HG03175 (cell line): ENCODE results near the gene ADAMTSL3.

Experiments used
- ATAC-seq: cut with Tn5 transposase; IDR thresholded peaks from one replicate; pipeline ENCODE4 v1.9.1; 2021; ENCODE audit warnings: mild to moderate bottlenecking, moderate library complexity; ENCODE audit not compliant: unreplicated experiment

Gene ADAMTSL3

DNA sequence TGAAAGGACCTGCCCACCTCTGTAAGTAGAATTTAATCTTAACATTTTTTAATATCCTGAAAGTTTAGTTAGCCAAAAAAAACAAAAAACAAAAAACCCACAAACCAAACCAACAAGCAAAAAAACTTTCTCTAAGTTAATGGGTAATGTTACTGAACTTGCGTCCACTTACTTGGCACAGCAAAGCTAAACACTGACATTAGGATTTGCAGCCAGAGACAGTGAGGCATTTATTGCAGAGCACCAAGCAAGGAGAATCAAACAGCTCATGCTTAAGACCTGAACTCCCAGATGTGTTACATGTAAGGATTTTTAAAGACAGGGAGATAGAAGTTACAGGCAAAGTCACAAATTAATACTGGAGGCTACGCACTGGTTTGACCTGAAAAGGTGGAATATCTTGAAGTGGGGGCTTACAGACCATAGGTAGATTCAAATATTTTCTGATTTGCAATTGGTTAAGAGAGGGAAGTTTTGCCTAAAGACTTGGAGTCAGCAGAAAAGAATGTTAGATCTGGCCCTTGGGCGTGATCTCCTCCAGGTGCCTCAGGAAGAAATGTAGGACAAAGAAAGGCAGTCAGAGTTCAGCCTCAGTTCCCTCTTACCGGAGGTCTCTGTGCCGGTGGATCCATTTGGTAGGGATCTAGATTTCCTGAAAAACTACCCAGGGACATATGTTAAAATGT lies 205.0 kb downstream of the ADAMTSL3 start:
- ATAC-seq, result no peak

DNA sequence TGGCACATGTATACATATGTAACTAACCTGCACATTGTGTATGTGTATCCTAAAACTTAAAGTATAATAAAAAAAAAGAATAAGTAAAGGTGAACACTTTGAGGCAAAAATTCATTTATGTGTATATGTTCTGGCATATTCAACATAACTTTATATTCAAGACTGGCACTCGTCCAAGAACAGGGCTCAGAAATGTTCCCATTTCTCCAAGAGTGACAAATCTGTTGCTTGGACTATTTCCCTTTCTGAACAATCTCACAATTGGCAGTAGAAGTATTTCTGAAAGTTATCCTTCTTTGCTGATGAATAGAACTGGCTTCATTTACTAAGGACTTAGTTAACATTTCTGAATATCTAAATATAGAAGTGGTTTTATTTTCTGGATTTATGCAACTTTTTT lies 212.8 kb downstream of the ADAMTSL3 start:
- ATAC-seq, result no peak

DNA sequence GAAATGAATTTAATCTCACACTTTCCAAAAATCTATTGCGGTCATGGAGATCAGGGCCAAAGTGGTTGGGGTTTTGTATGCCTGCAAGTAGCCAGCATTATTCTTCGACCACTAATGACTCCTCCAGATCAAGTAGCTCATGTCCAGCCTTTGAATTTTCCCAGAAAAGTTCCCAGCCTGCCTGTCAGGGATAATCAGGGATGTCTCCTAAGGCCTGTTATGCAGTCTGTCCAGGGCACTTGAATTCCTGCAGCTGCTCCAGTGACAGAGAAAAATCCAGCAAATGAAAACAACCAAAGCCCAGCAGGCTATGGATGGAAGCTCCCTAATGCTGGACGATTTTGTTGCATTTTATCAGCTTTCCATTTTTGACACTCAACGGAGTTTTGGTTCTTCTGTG lies 215.4 kb downstream of the ADAMTSL3 start:
- no peak for ATAC-seq

DNA sequence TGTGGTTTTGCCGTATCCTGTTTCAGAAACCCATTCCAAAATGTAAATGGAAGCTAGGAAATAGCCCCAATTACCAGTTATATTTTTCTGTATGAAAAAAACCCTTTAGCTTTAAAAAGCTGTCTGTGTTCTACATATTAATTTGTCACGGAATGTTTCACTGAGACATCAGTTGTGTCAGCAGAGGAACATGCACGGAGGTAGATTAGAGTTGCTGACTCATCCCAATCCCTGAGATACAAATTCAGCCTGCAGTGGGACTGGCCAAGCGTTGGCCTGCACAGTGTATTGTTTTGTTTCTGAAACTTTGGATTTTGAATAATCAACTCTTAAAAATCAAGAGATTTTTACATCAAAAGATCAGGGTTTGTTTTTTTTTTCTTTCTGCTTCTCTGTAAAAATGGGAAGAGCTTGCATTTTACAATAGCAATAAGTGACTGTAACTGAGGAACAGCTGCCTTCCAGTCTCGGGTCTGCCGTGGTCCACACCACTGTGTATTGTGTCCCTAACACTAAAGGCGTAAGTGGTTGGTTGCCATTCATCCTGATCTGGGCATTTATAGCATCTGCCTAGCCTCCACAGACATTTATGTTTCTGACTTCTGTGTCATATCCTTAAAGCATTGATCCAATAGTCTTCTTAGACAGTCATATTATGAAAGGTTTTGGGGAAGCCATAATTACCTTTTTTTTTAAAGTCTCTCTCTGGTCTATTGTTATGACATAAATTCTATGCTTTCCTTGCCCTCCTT lies 218.1 kb downstream of the ADAMTSL3 start:
- no peak for ATAC-seq

DNA sequence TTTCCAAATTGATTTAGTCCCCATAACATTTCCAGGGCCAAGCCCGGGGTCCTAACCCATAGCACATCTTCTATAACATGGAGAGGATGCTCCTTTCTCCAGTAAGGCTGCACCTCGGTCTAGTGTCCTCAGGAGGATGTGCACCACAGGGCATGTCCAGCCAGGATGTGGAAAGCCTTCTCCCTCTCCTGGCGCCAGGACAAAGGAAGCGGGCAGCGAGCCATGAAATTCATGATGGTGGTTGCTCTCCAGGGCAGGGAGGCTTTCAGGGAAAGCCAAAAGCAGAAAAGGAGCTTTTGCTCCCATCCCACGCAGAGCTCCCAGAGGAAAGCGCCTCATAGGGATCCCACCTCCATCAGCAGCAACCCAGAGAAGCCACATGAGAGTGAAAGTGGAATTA lies 220.0 kb downstream of the ADAMTSL3 start:
- no peak for ATAC-seq

DNA sequence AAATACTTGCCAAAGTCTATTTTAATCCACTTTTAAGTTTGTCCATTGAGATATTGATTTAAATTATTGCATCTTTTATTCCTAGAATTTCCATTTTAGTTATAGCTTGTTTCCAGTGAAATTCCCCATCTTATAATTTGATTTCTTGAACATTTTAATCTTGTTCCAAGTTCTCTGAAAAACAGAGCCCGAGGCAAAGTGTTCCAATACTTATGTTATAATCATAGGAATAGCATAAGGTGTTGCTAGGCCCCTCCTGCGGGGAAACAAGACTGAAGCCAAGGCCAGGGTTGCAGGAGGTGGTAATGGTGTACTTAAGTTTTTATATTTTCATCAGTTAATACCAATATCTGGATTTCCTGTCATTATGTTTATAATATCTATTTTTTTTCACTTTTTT lies 226.6 kb downstream of the ADAMTSL3 start:
- ATAC-seq, result no peak

DNA sequence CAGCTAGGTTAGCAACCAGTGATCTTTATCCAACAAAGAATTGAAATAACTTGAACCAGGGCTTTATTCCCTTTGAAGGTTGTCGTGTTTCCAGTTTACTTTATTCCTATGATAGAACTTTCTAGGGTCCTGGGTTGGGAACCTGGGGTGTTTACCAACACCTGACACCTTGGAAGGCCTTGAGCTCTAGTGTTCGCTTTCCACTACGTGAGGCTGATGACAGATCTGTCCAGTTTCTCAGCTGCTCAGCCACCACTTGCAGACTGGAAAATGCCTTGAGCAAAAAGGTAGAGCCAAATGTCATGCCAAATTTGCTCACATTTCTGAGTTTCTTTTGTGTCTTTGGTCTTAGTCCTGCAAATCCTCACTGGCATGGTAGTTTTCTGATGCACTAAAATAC lies 227.2 kb downstream of the ADAMTSL3 start:
- no peak for ATAC-seq

DNA sequence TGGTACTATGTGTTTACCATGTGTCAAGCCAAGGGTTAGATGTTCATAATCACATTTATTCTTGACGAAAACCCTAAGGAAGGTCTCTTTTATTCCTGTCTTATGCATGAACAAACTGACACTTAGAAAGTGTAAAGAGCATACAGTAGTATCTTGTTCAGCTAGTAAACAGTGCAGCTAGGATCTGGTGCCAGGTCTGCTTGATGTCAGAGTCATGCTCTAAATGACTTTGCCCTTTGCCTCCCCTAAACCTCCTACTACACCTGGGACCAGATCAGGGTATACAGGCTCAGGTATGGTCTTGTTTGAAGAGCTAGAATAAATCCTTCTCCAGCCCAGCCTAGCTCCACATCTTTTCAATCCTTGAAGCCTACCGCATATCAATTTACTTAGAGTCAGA lies 232.4 kb downstream of the ADAMTSL3 start:
- no peak for ATAC-seq

DNA sequence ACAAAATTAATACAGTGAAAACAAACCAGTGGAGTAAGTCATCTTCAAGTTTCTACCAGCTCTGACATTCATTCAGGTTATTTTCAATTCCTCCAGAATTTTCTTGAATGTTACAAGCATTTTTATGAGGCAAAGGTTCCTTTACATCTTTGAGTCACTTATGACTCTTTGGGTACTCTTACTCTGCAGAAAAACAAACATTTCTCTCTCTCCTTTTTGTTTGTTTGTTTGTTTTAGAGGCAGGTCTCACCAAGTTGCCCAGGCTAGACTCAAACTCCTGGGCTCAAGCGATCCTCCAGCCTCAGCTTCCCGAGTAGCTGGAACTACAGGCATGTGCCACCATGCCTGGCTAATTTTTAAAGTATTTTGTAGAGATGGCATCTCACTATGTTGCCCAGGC lies 233.5 kb downstream of the ADAMTSL3 start:
- no peak for ATAC-seq

DNA sequence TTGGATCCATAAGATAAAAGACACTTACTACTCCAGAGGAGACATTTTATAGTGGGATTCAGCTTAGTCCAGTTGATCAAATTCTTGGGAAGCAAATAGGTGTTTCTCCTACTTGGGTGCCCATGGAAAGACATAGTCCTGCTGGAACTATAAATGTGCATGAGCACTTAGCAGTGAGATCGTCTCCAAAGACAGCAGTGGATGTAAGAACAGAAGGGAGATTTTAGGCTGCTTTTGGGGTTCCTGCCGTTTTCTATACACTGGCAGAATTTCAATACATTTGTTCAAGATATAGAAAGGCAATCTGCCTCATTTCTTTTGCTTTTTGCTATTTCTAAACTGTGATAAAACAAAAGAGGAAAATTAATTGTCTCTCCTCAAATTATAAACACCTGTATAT lies 234.0 kb downstream of the ADAMTSL3 start:
- no peak for ATAC-seq

DNA sequence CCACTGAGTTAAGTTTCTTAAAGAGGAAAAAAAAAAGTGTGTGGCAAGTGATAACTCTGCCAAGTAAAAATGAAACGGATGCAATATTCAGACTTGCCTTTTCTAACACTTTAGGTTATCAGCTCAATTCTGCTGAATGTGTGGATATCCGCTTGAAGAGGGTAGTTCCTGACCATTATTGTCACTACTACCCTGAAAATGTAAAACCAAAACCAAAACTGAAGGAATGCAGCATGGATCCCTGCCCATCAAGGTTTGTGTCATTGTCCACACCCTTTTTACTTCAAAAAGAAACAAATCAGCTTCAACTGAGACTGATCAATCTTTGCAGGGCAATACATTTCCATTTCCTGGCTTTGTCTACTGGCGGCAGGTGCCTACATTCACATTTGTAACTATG lies 236.1 kb downstream of the ADAMTSL3 start:
- ATAC-seq, result no peak

DNA sequence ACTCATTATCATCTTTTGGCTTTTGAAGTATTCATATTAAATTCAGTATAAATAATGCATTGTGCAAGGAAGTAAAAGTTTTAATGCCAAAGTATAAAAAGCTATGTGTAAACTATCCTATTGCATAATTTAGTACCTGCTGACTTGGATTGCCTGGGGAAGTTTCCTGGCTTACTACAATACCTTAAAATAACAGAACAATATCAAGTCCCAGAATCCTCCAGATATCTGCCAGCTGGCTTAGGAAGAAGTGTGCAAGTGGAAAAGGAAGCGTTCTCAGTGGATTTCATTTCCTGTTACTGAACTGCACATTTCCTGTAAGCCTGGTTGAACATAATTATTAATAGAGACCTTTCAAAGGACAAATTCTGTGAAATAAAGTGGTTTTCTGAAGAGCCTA lies 236.7 kb downstream of the ADAMTSL3 start:
- ATAC-seq, result no peak

DNA sequence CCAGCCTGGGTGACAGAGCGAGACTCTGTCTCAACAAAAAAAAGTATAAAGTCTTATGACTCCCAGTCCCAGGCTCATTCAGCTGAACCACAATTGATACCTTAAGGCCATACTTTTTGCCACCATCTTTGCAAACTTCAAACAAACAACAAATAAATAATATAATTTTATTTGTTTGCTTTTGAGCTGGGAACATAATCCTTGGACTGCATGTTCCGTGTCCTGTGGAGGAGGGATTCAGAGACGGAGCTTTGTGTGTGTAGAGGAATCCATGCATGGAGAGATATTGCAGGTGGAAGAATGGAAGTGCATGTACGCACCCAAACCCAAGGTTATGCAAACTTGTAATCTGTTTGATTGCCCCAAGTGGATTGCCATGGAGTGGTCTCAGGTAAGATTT lies 238.6 kb downstream of the ADAMTSL3 start:
- ATAC-seq, result no peak

DNA sequence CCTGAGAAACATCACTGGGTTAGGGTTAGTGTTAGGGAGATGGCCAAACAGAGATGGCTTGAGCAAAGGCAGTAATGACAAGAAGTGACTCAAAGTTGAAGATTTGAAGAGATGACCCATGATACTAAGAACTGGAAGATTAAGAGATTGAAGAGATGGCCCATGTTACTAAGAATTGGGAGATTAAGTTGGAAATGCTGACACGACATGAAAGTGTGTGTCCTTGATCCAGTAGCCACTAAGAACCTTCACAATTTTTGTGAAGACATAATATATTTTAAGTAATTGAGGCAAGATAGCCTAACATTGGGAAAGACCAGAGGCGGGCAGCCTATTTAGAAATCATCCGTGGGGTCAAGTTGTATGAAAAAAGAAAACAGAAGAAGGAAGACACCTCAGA lies 239.4 kb downstream of the ADAMTSL3 start:
- ATAC-seq, result no peak

DNA sequence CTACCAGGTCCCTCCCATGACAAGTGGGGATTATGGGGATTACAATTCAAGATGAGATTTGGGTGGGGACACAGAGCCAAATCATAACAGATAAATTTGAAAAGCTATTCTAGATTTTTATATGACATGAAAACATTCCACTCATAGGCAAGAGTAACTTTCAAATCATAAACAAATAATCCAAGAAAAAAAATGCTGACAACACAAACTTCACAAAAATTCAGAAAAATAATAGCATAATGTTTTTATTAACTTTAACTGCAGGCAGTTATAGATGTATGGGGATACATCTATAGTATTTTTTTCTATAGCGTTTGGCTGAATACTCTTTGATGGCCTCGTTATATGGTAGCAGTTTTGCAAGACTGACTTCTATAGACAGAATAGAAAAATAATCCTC lies 243.1 kb downstream of the ADAMTSL3 start:
- ATAC-seq, result no peak

DNA sequence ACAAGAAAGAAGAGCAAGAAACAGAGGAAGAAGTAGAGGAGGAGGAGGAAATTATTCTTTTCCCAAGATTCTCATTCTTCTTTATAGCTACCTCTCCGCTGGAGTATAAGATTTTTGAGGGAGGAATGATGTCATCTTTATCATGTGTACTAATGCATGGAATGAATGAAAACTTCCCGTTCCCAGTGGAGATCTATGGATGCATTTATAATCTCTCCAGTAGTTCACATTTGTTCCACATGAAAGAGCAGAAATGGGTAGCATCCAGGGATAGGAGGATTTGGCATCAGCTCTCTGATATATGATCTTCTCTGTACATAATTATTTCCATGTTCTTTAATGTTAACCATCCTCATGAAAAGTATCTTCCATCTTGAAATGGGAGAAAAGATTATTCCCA lies 244.4 kb downstream of the ADAMTSL3 start:
- no peak for ATAC-seq

DNA sequence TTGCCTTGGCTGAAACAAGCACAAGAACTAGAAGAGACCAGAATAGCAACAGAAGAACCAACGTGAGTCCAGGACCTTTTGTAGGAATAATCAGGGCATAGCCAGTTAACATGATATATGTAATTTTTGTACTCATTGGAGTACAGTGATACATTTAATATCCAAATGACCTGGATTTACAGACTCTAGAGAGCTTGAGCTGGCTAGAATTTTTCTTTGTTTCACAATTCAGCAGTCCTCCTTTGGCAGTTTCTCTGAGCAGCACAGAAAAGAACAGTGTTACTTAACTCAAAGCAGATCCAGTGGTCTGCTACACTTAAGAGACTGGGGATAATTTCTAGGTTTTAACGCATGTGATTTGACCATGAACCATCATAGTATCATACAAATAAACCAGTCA lies 245.7 kb downstream of the ADAMTSL3 start:
- no peak for ATAC-seq

DNA sequence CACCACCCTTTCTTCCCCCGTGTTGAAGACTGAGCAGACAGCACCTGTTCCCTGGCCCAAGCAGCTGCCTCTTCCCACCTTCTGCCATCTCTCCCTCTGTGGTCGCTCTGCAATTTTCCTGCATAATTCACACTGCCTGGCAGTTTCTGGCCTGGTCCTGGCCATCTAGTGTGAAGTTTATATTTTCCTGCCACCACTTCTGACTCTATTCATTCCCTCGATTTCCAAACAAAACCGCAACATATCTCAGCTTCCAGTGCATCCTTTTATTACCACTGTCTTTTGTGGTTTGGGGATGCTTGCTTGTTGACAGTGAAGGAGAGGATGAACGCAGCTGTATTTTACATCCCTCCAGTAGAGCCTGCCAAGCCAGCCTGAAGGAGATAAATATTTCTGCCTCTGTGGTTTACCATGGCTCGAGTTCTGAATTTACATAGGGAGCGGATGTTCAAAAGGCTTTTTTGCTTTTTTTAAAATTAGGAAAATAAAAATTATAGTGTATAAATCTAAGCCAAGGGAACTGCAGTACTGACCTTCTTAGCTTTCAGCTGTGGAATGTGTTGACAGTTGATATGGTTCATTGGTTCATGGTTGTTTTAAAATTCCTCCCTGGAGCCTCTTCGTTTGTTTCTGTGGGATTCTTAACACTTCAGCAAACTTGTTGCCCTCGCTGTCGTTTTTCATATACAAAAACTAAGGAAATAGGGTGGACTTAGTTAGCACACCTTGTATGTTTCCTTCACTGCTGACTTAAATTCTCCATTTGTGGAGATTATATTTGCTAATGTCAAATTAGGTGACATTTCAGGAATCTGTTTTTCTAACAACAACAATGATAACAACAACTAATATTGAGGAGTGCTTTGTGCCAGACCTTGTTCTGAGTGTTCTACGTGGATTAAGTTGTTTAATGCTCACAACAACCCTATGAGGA lies 250.5 kb downstream of the ADAMTSL3 start:
- ATAC-seq, result no peak

DNA sequence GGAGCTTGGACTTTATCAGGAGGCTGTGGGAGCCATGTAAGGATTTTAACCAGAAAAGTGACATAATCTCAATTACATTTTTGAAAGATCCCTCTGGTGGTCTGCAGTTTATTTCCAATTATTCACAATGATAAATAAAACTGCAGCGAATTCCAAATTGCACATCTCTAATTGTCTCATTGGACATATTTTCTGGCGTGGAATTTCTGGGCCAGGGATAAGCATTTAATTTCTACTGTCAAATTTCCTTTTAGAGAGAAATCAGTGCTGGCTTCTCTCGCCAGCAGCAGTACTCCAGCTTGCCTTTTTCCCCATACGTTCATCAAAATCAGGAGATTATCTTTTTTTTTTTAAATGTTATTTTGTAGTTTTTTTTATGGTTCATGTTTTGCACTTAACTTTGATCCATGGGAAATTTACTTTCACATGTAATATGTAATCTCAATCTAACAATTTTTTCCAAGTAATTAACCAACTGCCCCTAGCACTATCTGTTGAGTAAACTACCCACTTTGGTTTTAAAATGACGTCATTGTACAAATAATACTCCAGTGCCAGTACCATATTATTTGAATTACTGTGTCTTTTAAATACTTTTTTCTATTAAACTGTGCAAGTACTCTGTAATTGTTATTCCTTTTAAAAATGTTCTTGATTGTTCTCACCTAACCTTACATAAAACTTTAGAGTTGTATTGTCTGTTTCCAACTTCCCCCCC lies 251.8 kb downstream of the ADAMTSL3 start:
- no peak for ATAC-seq

DNA sequence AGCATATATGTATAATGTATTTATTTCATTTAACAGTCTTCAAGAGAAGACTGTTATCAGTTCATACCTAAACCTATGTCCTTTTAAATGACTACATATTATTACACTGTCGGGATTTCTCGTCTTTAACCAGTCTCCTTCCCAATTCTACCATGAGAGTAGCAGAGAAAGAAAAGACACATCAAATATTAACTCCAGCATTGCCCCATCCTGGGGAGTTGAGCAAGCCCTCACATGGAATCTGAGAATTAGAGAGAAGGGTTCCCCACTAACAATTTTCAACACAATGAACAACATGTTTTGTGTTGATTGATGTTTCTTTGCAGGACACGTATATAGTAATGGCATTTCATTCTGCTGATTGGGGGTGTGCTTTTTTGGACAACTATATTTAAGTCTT lies 257.4 kb downstream of the ADAMTSL3 start:
- no peak for ATAC-seq

DNA sequence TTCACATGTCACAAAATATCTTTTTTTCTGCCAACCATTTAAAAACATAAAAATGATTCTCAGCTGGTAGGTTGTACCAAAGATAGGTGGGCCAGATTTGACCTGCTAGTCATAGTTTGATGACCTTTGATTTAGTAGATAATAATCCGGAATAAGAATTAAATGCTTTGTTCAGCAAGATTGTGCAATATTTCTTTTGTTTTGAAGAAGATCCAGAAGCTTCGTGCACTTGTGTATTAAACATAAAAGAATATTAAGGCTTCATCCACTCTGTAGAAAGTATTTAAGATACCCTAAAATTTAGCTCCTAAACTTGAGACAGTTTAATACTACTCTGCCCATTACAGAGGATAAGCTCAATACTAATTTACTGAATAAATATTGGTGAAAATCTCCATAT lies 258.4 kb downstream of the ADAMTSL3 start:
- no peak for ATAC-seq
